Caco-2 (cell line): Measurements from ENCODE around the gene RIPOR2. TPM values are rescaled to one million over a fixed set of nuclear protein-coding genes. Genes with fewer than 3 reads are reported as not detected.

Source experiments
- BruUV-seq: library from RNA; stranded (reverse); fragments of 400-500 nt; replicated peaks from 2 replicates; lab custom pipeline; 2021; lab: Mats Ljungman, UMichigan
- CTCF ChIA-PET: fragments of 300-600 bp; sonication (Branson Sonifier 250); formaldehyde crosslinking; loops from one replicate; lab custom pipeline; 2022; ENCODE audit warnings: antibody characterized with exemption; lab: Charles Lee
- POLR2A ChIA-PET: fragments of 300-600 bp; sonication (Branson Sonifier 250); formaldehyde crosslinking; loops from one replicate; lab custom pipeline; 2022; ENCODE audit warnings: antibody characterized with exemption; lab: Charles Lee
- DNase-seq, 2 experiments: peaks; one replicate each; pipeline versions ENCODE4 v3.0.0 to v3.0.0-alpha.2; 2020 to 2022
- H3K27me3 ChIP-seq: replicated peaks from 2 replicates; pipeline ENCODE4 v1.6.0; 2011; ENCODE audit warnings: low read length; ENCODE audit not compliant: control insufficient read depth, insufficient read depth
- H3K36me3 ChIP-seq: 2 replicates; pipeline ENCODE4 v1.5.1; 2011; ENCODE audit warnings: low read length; ENCODE audit not compliant: control insufficient read depth, insufficient read depth
- H3K4me1 ChIP-seq: fragments of 250-450 bp; sonication (Bioruptor Pico); 2 replicates; pipeline ENCODE4 v1.5.1; 2020; ENCODE audit warnings: mild to moderate bottlenecking
- H3K4me3 ChIP-seq: 2 replicates; pipeline ENCODE4 v1.5.1; 2011; ENCODE audit warnings: low read depth, mild to moderate bottlenecking, control low read depth, low read length
- H3K9me3 ChIP-seq: fragments of 250-450 bp; sonication (Bioruptor Pico); 2 replicates; pipeline ENCODE4 v1.5.1; 2020; ENCODE audit warnings: mild to moderate bottlenecking, moderate library complexity
- H3K27ac Mint-ChIP-seq: one replicate; pipeline ENCODE4 v1.8.0; 2022; ENCODE audit warnings: mixed read lengths; ENCODE audit not compliant: unreplicated experiment
- H3K27me3 Mint-ChIP-seq: one replicate; pipeline ENCODE4 v1.8.0; 2022; ENCODE audit warnings: mixed read lengths; ENCODE audit not compliant: insufficient read depth, unreplicated experiment
- H3K36me3 Mint-ChIP-seq: one replicate; pipeline ENCODE4 v1.8.0; 2022; ENCODE audit warnings: mild to moderate bottlenecking, mixed read lengths; ENCODE audit not compliant: insufficient read depth, unreplicated experiment
- H3K4me1 Mint-ChIP-seq: one replicate; pipeline ENCODE4 v1.8.0; 2022; ENCODE audit warnings: low read depth, mixed read lengths; ENCODE audit not compliant: unreplicated experiment
- H3K4me3 Mint-ChIP-seq: one replicate; pipeline ENCODE4 v1.8.0; 2022; ENCODE audit warnings: mild to moderate bottlenecking, moderate library complexity, mixed read lengths; ENCODE audit not compliant: unreplicated experiment
- H3K9me3 Mint-ChIP-seq: one replicate; pipeline ENCODE4 v1.8.0; 2022; ENCODE audit warnings: mixed read lengths; ENCODE audit not compliant: unreplicated experiment
- CTCF ChIP-seq, 2 experiments: fragments of 200-600 bp in 1 of 2; IDR thresholded peaks; 1 replicate in 1 of 2; 2 replicates in 1 of 2; pipeline versions ENCODE4 v1.5.1 to v1.8.0; 2011 to 2022; ENCODE audit warnings: antibody characterized with exemption in 1 of 2, control low read depth in 1 of 2, inconsistent platforms in 1 of 2, low read depth in 1 of 2, low read length in 1 of 2, mild to moderate bottlenecking in 1 of 2, moderate library complexity in 1 of 2; ENCODE audit not compliant: insufficient read depth in 1 of 2, severe bottlenecking in 1 of 2, unreplicated experiment in 1 of 2
- intact Hi-C: fragments of 100-400 bp; cut with micrococcal nuclease; formaldehyde crosslinking; loops from one replicate; pipeline ENCODE4 v1.10.0; 2022; ENCODE audit not compliant: unreplicated experiment
- total RNA-seq: library from RNA; stranded (reverse); gene quantifications from 2 replicates; pipeline ENCODE4 v1.2.3, GENCODE V29; 2022

The RIPOR2 gene
- total RNA-seq, 1 experiment from 2014 or later = 0.64 TPM

GRCh38 chr6:24848461-24848860 lies 87.3 kb downstream of the RIPOR2 start:
- Mint-ChIP-seq H3K27me3 (peaks cover 4% of the 10 kb centered on the region), H3K27ac (no peak overlapping the region), H3K4me1 (no peaks in the 10 kb centered on the region), H3K4me3 (no peak overlapping the region), H3K36me3 (peaks cover 4% of the 10 kb centered on the region), H3K9me3 (peaks cover 9% of the 10 kb centered on the region)
- ChIA-PET CTCF (no interaction called here), POLR2A (no interaction called here)
- DNase-seq = no peak
- H3K9me3 ChIP-seq = no peaks in the 10 kb centered on the region
- H3K4me3 ChIP-seq = no peak overlapping the region
- intact Hi-C loops = no loop called here
- BruUV-seq = no TSS peak
- H3K36me3 ChIP-seq = no peaks in the 10 kb centered on the region
- H3K4me1 ChIP-seq = no peaks in the 10 kb centered on the region
- TF ChIP-seq CTCF (IDR thresholded peaks at IDR 0.05; ENCODE audit: insufficient read depth in 1 of 2, low read depth in 1 of 2, low read length in 1 of 2, severe bottlenecking in 1 of 2, unreplicated experiment in 1 of 2) = no peak
- no peaks in the 10 kb centered on the region for H3K27me3 ChIP-seq

- intact Hi-C loops = no loop called here
- Mint-ChIP-seq H3K4me3 (no peak overlapping the region), H3K36me3 (peaks cover 4% of the 10 kb centered on the region), H3K27ac (no peak overlapping the region), H3K27me3 (peaks cover 4% of the 10 kb centered on the region), H3K9me3 (peaks cover 9% of the 10 kb centered on the region), H3K4me1 (no peaks in the 10 kb centered on the region)
- Histone ChIP-seq H3K36me3 (no peaks in the 10 kb centered on the region), H3K9me3 (no peaks in the 10 kb centered on the region), H3K27me3 (no peaks in the 10 kb centered on the region), H3K4me1 (no peaks in the 10 kb centered on the region), H3K4me3 (no peak overlapping the region)
- no peak for TF ChIP-seq CTCF (IDR thresholded peaks at IDR 0.05; ENCODE audit: insufficient read depth in 1 of 2, low read depth in 1 of 2, low read length in 1 of 2, severe bottlenecking in 1 of 2, unreplicated experiment in 1 of 2)
- ChIA-PET POLR2A (no interaction called here), CTCF (no interaction called here)
- no peak for DNase-seq
- BruUV-seq = no TSS peak
Observed at GRCh38 chr6:24847402-24847801, 88.4 kb downstream of the RIPOR2 start.

- H3K36me3 Mint-ChIP-seq = peaks cover 4% of the 10 kb centered on the region
- no peak for DNase-seq
- no peak overlapping the region for H3K27ac Mint-ChIP-seq
- H3K27me3 Mint-ChIP-seq = peaks cover 4% of the 10 kb centered on the region
- Histone ChIP-seq H3K9me3 (no peaks in the 10 kb centered on the region), H3K4me3 (no peak overlapping the region), H3K27me3 (no peaks in the 10 kb centered on the region), H3K4me1 (no peaks in the 10 kb centered on the region), H3K36me3 (no peaks in the 10 kb centered on the region)
- peaks cover 9% of the 10 kb centered on the region for H3K9me3 Mint-ChIP-seq
- no TSS peak for BruUV-seq
- intact Hi-C loops = no loop called here
- no peak overlapping the region for H3K4me3 Mint-ChIP-seq
- H3K4me1 Mint-ChIP-seq = no peaks in the 10 kb centered on the region
- ChIA-PET CTCF (interaction anchor here (0.5 kb wide), 1 partner anchor 277 kb away, joined by 3 read pairs; no protein-coding TSS in a partner anchor), POLR2A (no interaction called here)
- no peak for TF ChIP-seq CTCF (IDR thresholded peaks at IDR 0.05; ENCODE audit: insufficient read depth in 1 of 2, low read depth in 1 of 2, low read length in 1 of 2, severe bottlenecking in 1 of 2, unreplicated experiment in 1 of 2)
Observed at GRCh38 chr6:24845578-24845977, 90.2 kb downstream of the RIPOR2 start.
